Upper lobe of right lung (tissue), 1 donor: Measurements from ENCODE around the gene RTTN. TPM values are rescaled to one million over a fixed set of nuclear protein-coding genes. Genes with fewer than 3 reads are reported as not detected.

Source experiments
- ATAC-seq: fragments of 200-7000 bp; cut with Tn5 transposase; one replicate; pipeline ENCODE4 v1.9.1; 2020; ENCODE audit warnings: mild to moderate bottlenecking, moderate library complexity
- DNase-seq: peaks from one replicate; pipeline ENCODE4 v3.0.0-alpha.2; 2020
- H3K27ac ChIP-seq: fragments of 200-600 bp; one replicate; pipeline ENCODE4 v1.8.0; 2022
- H3K27me3 ChIP-seq: fragments of 200-600 bp; one replicate; pipeline ENCODE4 v1.8.0; 2022; ENCODE audit warnings: mild to moderate bottlenecking
- H3K36me3 ChIP-seq: fragments of 200-600 bp; one replicate; pipeline ENCODE4 v1.8.0; 2022
- H3K4me1 ChIP-seq: fragments of 200-600 bp; one replicate; pipeline ENCODE4 v1.8.0; 2022
- H3K4me3 ChIP-seq: fragments of 200-600 bp; one replicate; pipeline ENCODE4 v1.8.0; 2022; ENCODE audit warnings: mild to moderate bottlenecking
- H3K9me3 ChIP-seq: fragments of 200-600 bp; one replicate; pipeline ENCODE4 v1.8.0; 2022
- intact Hi-C: fragments of 100-400 bp; cut with DNase I; formaldehyde crosslinking; loops from one replicate; pipeline ENCODE4 v1.11.0; 2022
- total RNA-seq: library from RNA; stranded (reverse); fragmentation: NEBNext Ultra II Directional; extraction: Animal tissue kit (Norgen Biotek cat#: 25700); gene quantifications from one replicate; pipeline ENCODE4 v1.2.1, GENCODE V29; 2021
- TF ChIP-seq, protein P1 (sequence below): fragments of 200-600 bp; IDR thresholded peaks from one replicate; pipeline ENCODE4 v1.8.0; 2022; ENCODE audit warnings: antibody characterized with exemption
- donor health status: DM: no; HTN: yes; CAD: no; lungs with severe emphysema.

The RTTN gene
- total RNA-seq, 1 donor from 2014 or later, result 13.0 TPM

DNA sequence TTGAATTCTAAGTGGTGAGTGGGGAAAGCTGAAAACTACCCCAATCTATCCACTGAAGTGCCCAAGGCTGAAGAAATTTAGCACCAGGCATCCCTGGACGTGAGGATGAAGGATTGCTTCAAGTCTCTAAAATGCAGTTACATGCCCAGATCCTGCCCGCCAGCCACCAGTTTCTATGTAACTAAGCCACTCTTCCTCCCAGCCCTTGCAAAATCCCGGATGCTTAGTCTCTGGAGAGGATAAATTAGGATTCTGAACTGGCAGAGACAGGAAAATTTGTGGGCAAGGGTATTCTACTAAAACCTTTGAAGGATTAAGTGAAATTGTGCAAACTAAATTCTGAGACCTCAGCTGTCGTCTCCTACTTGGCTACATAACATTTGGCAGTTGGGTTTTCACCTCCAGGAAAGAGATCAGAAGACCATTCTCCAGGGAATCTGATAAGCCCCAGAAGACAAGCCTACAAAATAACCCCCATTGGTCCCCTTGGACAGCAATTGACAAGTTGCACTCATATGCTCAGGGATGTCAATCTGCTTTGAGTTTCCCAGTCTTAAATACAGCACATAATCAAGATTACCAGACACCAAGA, 163.9 kb downstream of the RTTN start:
- H3K9me3 ChIP-seq, result no peaks in the 10 kb centered on the region
- no peak overlapping the region for H3K4me3 ChIP-seq
- no peak for ATAC-seq
- no peaks in the 10 kb centered on the region for H3K27me3 ChIP-seq
- no peaks in the 10 kb centered on the region for H3K4me1 ChIP-seq
- TF ChIP-seq, protein P1, sequence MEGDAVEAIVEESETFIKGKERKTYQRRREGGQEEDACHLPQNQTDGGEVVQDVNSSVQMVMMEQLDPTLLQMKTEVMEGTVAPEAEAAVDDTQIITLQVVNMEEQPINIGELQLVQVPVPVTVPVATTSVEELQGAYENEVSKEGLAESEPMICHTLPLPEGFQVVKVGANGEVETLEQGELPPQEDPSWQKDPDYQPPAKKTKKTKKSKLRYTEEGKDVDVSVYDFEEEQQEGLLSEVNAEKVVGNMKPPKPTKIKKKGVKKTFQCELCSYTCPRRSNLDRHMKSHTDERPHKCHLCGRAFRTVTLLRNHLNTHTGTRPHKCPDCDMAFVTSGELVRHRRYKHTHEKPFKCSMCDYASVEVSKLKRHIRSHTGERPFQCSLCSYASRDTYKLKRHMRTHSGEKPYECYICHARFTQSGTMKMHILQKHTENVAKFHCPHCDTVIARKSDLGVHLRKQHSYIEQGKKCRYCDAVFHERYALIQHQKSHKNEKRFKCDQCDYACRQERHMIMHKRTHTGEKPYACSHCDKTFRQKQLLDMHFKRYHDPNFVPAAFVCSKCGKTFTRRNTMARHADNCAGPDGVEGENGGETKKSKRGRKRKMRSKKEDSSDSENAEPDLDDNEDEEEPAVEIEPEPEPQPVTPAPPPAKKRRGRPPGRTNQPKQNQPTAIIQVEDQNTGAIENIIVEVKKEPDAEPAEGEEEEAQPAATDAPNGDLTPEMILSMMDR, result no peak
- no peak for DNase-seq
- no peaks in the 10 kb centered on the region for H3K36me3 ChIP-seq
- intact Hi-C loops, result no loop called here
- H3K27ac ChIP-seq, result no peak overlapping the region

DNA sequence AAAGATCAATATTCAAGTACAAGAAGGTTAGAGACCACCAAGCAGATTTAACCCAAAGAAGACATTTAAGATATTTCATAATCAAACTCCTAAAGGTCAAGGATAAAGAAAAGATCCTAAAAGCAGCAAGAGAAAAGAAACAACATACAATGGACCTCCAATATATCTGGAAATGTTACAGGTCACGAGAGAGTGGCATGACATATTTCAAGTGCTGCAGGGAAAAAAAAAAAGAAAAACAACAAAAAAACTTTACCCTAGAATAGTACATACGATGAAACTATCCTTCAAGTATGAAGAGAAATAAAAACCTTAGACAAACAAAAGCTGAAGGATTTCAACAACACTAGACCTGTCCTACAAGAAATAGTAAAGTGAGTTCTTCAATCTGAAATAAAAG, 166.3 kb downstream of the RTTN start:
- intact Hi-C loops, result no loop called here
- ATAC-seq (no peak), DNase-seq (no peak)
- no peak overlapping the region for H3K4me3 ChIP-seq
- TF ChIP-seq, protein P1, result no peak
- H3K9me3 ChIP-seq, result no peaks in the 10 kb centered on the region
- no peaks in the 10 kb centered on the region for H3K4me1 ChIP-seq
- H3K36me3 ChIP-seq, result no peaks in the 10 kb centered on the region
- H3K27me3 ChIP-seq, result no peaks in the 10 kb centered on the region
- no peak overlapping the region for H3K27ac ChIP-seq

DNA sequence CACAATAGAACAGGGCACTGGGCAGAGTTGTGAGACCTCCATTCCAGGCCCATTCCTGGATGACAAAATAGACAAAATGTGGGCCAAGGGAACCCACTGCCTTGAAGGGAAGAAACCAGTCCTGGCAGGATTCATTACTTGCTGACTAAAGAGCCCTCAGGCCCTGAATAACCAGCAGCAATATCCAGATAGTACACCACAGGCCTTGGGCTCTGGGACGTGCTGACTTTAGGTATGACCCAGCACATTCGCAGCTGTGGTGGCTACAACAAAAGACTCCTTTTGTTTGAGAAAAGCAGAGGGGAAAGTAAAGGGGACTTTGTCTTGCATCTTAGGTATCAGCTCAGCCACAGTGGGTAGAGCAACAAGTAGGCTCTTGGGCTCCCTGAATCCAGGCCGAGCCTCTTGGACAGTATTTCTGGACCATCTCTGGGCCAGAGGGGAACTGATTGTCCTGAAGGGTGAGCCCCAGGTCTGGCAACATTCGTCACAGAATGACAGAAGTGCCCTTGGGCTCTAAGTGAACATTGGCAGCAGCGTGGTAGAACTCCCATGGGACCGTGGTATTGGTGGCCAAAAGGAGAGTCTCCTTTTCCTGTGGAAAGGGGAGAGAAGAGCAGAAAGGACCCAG, 167.9 kb downstream of the RTTN start:
- H3K36me3 ChIP-seq, result no peaks in the 10 kb centered on the region
- no peaks in the 10 kb centered on the region for H3K4me1 ChIP-seq
- no peaks in the 10 kb centered on the region for H3K9me3 ChIP-seq
- intact Hi-C loops, result no loop called here
- no peak overlapping the region for H3K27ac ChIP-seq
- H3K27me3 ChIP-seq, result no peaks in the 10 kb centered on the region
- DNase-seq, result no peak
- TF ChIP-seq, protein P1, result no peak
- ATAC-seq, result no peak
- no peak overlapping the region for H3K4me3 ChIP-seq

DNA sequence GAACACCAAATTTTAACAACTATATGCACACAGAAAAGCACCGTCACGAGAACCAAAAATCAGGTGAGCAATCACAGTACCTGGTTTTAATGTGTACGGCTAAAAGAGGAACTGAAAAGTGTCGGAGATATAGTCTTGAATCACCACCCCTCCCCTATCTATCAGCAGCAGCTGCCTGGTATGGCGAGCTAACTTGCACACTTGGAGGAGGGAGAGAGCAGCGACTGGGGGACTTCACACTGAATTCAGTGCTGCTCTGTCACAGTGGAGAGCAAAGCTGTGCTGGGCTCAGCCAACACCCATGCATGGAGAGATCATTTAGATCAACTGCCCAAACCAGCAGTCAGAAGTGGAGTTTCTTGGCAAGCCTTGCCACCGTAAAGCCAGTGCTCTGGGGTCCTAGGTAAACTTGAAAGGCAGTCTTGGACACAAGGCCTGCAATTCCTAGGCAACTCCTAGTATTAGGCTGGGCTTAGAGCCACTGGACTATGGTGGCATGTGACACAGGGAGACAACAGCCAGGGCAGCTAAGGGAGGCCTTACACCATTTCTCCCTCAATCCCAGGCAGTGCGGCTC, 168.6 kb downstream of the RTTN start:
- TF ChIP-seq, protein P1, result no peak
- H3K27me3 ChIP-seq, result no peaks in the 10 kb centered on the region
- H3K9me3 ChIP-seq, result no peaks in the 10 kb centered on the region
- DNase-seq, result no peak
- H3K4me3 ChIP-seq, result no peak overlapping the region
- H3K27ac ChIP-seq, result no peak overlapping the region
- intact Hi-C loops, result no loop called here
- no peak for ATAC-seq
- H3K4me1 ChIP-seq, result no peaks in the 10 kb centered on the region
- no peaks in the 10 kb centered on the region for H3K36me3 ChIP-seq

DNA sequence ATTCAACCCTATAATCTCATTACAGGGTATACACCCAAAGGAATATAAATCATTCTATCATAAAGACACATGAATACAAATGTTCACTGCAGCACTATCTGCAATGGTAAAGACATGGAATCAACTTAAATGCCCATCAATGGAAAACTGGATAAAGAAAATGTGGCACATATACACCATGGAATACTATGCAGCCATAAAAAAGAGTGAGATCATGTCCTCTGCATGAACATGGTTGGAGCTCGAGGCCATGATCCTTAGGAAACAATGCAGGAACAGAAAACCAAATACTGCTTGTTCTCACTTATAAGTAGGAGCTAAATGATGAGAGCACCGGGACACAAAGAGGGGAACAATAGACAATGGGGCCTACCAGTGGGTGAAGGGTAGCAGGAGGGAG, 169.3 kb downstream of the RTTN start:
- H3K9me3 ChIP-seq, result no peaks in the 10 kb centered on the region
- no peaks in the 10 kb centered on the region for H3K27me3 ChIP-seq
- ATAC-seq (no peak), DNase-seq (no peak)
- no peaks in the 10 kb centered on the region for H3K4me1 ChIP-seq
- H3K27ac ChIP-seq, result no peak overlapping the region
- intact Hi-C loops, result no loop called here
- H3K36me3 ChIP-seq, result no peaks in the 10 kb centered on the region
- TF ChIP-seq, protein P1, result no peak
- no peak overlapping the region for H3K4me3 ChIP-seq
